ENCODE results near the gene RANBP9. TPM values are rescaled to one million over a fixed set of nuclear protein-coding genes. Genes with fewer than 3 reads are reported as not detected.

The RANBP9 gene
- total RNA-seq, 2 donors from 2014 or later = 27.2 to 35.0 TPM

- H3K9me3 ChIP-seq = no peaks in the 10 kb centered on the region
- no peaks in the 10 kb centered on the region for H3K27me3 ChIP-seq
- intact Hi-C loops (cut with DNase I) = loop anchor here (10.0 kb wide), 1 partner anchor 65 kb away; no protein-coding TSS in a partner anchor
- no peak for DNase-seq
- H3K9ac ChIP-seq (ENCODE audit: low read depth in 2 of 2, low read length in 2 of 2) = no peak overlapping the region
- H3K4me3 ChIP-seq = no peak overlapping the region
- no peak overlapping the region for H3K27ac ChIP-seq
- no peaks in the 10 kb centered on the region for H3K36me3 ChIP-seq
- peaks cover 8% of the 10 kb centered on the region for H3K4me1 ChIP-seq
- no peak for TF ChIP-seq CTCF (IDR thresholded peaks at IDR 0.05)
These were observed 22.0 kb downstream of the RANBP9 start for GRCh38 chr6:13689511-13690256.

GRCh38 chr6:13688692-13689196, 22.9 kb downstream of the RANBP9 start:
- TF ChIP-seq CTCF (IDR thresholded peaks at IDR 0.05) = no peak
- intact Hi-C loops (cut with DNase I) = loop anchor here (10.0 kb wide), 1 partner anchor 64 kb away; no protein-coding TSS in a partner anchor
- H3K4me1 ChIP-seq = peaks cover 8% of the 10 kb centered on the region

GRCh38 chr6:13687917-13688351, 23.7 kb downstream of the RANBP9 start:
- DNase-seq = no peak
- no peak overlapping the region for H3K27ac ChIP-seq
- no peaks in the 10 kb centered on the region for H3K27me3 ChIP-seq
- peaks cover 8% of the 10 kb centered on the region for H3K4me1 ChIP-seq
- H3K9ac ChIP-seq (ENCODE audit: low read depth in 2 of 2, low read length in 2 of 2) = no peak overlapping the region
- no peaks in the 10 kb centered on the region for H3K36me3 ChIP-seq
- no peak overlapping the region for H3K4me3 ChIP-seq
- H3K9me3 ChIP-seq = no peaks in the 10 kb centered on the region
- intact Hi-C loops (cut with DNase I) = loop anchor here (10.0 kb wide), 1 partner anchor 63 kb away; no protein-coding TSS in a partner anchor
- no peak for TF ChIP-seq CTCF (IDR thresholded peaks at IDR 0.05)

More at GRCh38 chr6:13688692-13689196, 22.9 kb downstream of the RANBP9 start:
- no peak overlapping the region for H3K9ac ChIP-seq (ENCODE audit: low read depth in 2 of 2, low read length in 2 of 2)
- H3K27ac ChIP-seq = no peak overlapping the region
- H3K36me3 ChIP-seq = no peaks in the 10 kb centered on the region
- H3K27me3 ChIP-seq = no peaks in the 10 kb centered on the region
- DNase-seq = no peak
- no peak overlapping the region for H3K4me3 ChIP-seq
- H3K9me3 ChIP-seq = no peaks in the 10 kb centered on the region

- H3K9ac ChIP-seq (ENCODE audit: low read depth in 2 of 2, low read length in 2 of 2) = no peak overlapping the region
- no peaks in the 10 kb centered on the region for H3K36me3 ChIP-seq
- no peaks in the 10 kb centered on the region for H3K27me3 ChIP-seq
- no peak for DNase-seq
- TF ChIP-seq CTCF (IDR thresholded peaks at IDR 0.05) = no peak
- no peak overlapping the region for H3K4me3 ChIP-seq
- intact Hi-C loops (cut with DNase I) = loop anchor here (10.0 kb wide), 1 partner anchor 60 kb away; no protein-coding TSS in a partner anchor
- no peaks in the 10 kb centered on the region for H3K9me3 ChIP-seq
- no peak overlapping the region for H3K27ac ChIP-seq
- no peaks in the 10 kb centered on the region for H3K4me1 ChIP-seq
These were observed 26.8 kb downstream of the RANBP9 start for GRCh38 chr6:13684855-13685254.

- Histone ChIP-seq H3K4me3 (no peak overlapping the region), H3K36me3 (no peaks in the 10 kb centered on the region), H3K9ac (ENCODE audit: low read depth in 2 of 2, low read length in 2 of 2) (no peak overlapping the region), H3K27ac (no peak overlapping the region), H3K4me1 (no peaks in the 10 kb centered on the region), H3K9me3 (no peaks in the 10 kb centered on the region), H3K27me3 (no peaks in the 10 kb centered on the region)
- no peak for DNase-seq
- no peak for TF ChIP-seq CTCF (IDR thresholded peaks at IDR 0.05)
- intact Hi-C loops (cut with DNase I) = loop anchor here (10.0 kb wide), 1 partner anchor 58 kb away; no protein-coding TSS in a partner anchor
These were observed 28.6 kb downstream of the RANBP9 start for GRCh38 chr6:13683038-13683437.
